CD4-positive, alpha-beta memory T cell (primary cell): ENCODE data around the gene CFL2. TPM values are rescaled to one million over a fixed set of nuclear protein-coding genes. Genes with fewer than 3 reads are reported as not detected.

Experiments used
- CTCF ChIA-PET: fragments of 350-600 bp; sonication (Branson Sonifier 250); formaldehyde crosslinking; loops from one replicate; lab custom pipeline; 2021; ENCODE audit warnings: inconsistent platforms; ENCODE audit not compliant: partially characterized antibody; lab: Charles Lee
- POLR2A ChIA-PET: fragments of 350-600 bp; sonication (Branson Sonifier 250); formaldehyde crosslinking; loops from one replicate; lab custom pipeline; 2021; ENCODE audit not compliant: partially characterized antibody; lab: Charles Lee
- DNase-seq, 5 donors: peaks; one replicate each; pipeline versions ENCODE4 v3.0.0 to v3.0.0-alpha.2; 2020 to 2022; ENCODE audit warnings: mixed read lengths in 1 of 5
- H3K27ac ChIP-seq: one replicate; pipeline ENCODE4 v1.7.0; 2013; ENCODE audit warnings: low read depth, low read length
- H3K27me3 ChIP-seq: 2 replicates; pipeline ENCODE4 v1.7.0; 2013; ENCODE audit warnings: mild to moderate bottlenecking, low read length, moderate library complexity; ENCODE audit not compliant: insufficient read depth
- H3K36me3 ChIP-seq: 2 replicates; pipeline ENCODE4 v1.7.0; 2013; ENCODE audit warnings: mild to moderate bottlenecking, low read length, moderate library complexity; ENCODE audit not compliant: insufficient read depth
- H3K4me1 ChIP-seq: 2 replicates; pipeline ENCODE4 v1.7.0; 2013; ENCODE audit warnings: mild to moderate bottlenecking, low read length, moderate library complexity; ENCODE audit not compliant: insufficient read depth
- H3K4me3 ChIP-seq, 2 donors: one replicate each; pipeline ENCODE4 v1.7.0; 2013; ENCODE audit warnings: low read length in 2 of 2, mild to moderate bottlenecking in 1 of 2
- H3K9me3 ChIP-seq, 2 donors: one replicate each; pipeline ENCODE4 v1.7.0; 2013; ENCODE audit warnings: low read length in 2 of 2, control low read depth in 1 of 2; ENCODE audit not compliant: control insufficient read depth in 1 of 2
- H3K27ac Mint-ChIP-seq, 7 donors: one replicate each; pipeline ENCODE4 v1.8.0; 2020 to 2021; ENCODE audit warnings: mixed read lengths in 7 of 7, mild to moderate bottlenecking in 6 of 7, inconsistent platforms in 3 of 7, moderate library complexity in 3 of 7
- H3K27me3 Mint-ChIP-seq, 2 donors: one replicate each; pipeline ENCODE4 v1.8.0; 2020 to 2021; ENCODE audit warnings: mixed read lengths in 2 of 2
- H3K36me3 Mint-ChIP-seq, 2 donors: one replicate each; pipeline ENCODE4 v1.8.0; 2020 to 2021; ENCODE audit warnings: mixed read lengths in 2 of 2, inconsistent platforms in 1 of 2, mild to moderate bottlenecking in 1 of 2
- H3K4me1 Mint-ChIP-seq, 4 donors: one replicate each; pipeline ENCODE4 v1.8.0; 2020 to 2021; ENCODE audit warnings: mixed read lengths in 4 of 4, mild to moderate bottlenecking in 1 of 4
- H3K4me3 Mint-ChIP-seq, 8 donors: one replicate each; pipeline ENCODE4 v1.8.0; 2020 to 2021; ENCODE audit warnings: mixed read lengths in 8 of 8, mild to moderate bottlenecking in 7 of 8, moderate library complexity in 6 of 8, inconsistent platforms in 3 of 8
- H3K9me3 Mint-ChIP-seq, 8 donors: one replicate each; pipeline ENCODE4 v1.8.0; 2020 to 2021; ENCODE audit warnings: mixed read lengths in 8 of 8, mild to moderate bottlenecking in 5 of 8, inconsistent platforms in 3 of 8, moderate library complexity in 1 of 8
- intact Hi-C: fragments of 100-400 bp; cut with micrococcal nuclease; formaldehyde crosslinking; loops from one replicate; pipeline ENCODE4 v1.15.1; 2023
- polyA plus RNA-seq, 2 donors: library from polyadenylated mRNA; unstranded; fragments of 300-500 nt; fragmentation: Illumina TruSeq; gene quantifications; one replicate each; pipeline ENCODE4 v1.2.3, GENCODE V29; 2021
- total RNA-seq, 2 experiments: library from RNA; stranded (reverse); gene quantifications; one replicate each; pipeline ENCODE4 v1.2.3, GENCODE V29; 2021

The CFL2 gene
- total RNA-seq: 10 to 100 TPM; 12.3 to 12.6 TPM
- 10 to 100 TPM; 10.4 to 14.2 TPM for polyA plus RNA-seq

DNA sequence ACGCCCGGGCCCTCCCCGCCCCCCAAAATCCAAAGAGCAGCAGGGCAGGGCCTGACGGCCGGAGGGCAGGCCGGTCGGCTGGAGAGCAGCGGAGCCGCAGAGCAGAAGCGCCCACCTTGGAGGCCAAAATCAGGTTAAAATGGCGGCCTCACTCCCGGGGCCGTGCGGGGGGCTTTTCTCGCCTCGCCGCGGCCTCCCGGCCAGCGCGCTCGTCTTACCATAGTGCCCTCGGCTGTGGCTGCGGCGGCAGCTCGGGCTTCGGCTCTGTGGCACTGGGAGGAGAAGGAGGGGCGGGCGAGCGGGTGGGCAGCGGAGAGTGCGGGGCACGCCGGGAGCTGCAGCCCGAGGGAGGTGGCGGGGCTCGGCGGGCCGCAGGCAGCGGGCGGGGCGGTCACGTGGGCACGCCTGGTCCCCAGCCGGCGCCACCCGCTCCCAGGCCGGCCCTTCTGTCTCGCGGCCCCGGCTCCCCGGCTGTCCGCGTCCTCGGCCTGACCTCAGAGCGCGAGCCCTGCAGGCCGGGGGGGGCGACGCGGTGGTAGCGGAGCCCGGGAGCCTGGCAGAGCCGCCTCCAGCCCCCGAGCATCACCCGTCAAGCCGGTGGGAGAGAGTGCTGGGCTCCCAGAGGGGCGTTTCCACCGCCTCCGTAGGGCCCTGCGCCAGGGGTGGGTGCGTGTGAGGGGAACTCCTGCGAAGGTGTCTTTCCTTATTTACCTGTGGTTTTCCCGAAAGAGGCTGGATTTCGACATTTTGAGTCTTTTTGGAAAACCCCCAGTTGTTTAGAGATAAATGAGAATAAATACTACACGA lies at the start of gene CFL2:
Gene CFL2 (minus strand): TSS at position 274 of the 807 bp plus-strand sequence. CDS start 53 bp downstream, at position 221.
- Mint-ChIP-seq H3K27ac (peak within 1 kb of the TSS; percentile 92 to 96 (median 94)), H3K36me3 (peaks cover 0 to 13% of the 10 kb centered on the region in 2 donors), H3K9me3 (no peaks in the 10 kb centered on the region), H3K4me3 (peak within 1 kb of the TSS; percentile 88 to 95 (median 93)), H3K27me3 (no peaks in the 10 kb centered on the region), H3K4me1 (peaks cover 15 to 27% (median 19%) of the 10 kb centered on the region in 4 donors)
- Histone ChIP-seq H3K4me1 (peaks cover 28% of the 10 kb centered on the region), H3K4me3 (peak within 1 kb of the TSS; percentile 25 to 65), H3K27ac (peak within 1 kb of the TSS; percentile 83), H3K36me3 (no peaks in the 10 kb centered on the region), H3K27me3 (no peaks in the 10 kb centered on the region), H3K9me3 (no peaks in the 10 kb centered on the region)
- intact Hi-C loops: loop anchor here (1.0 to 5.0 kb wide), 3 partner anchors 47 to 268 kb away; partner anchors contain the start of genes SNX6 and SRP54
- DNase-seq: peak; percentile 66 to 90 (median 74)
- CTCF ChIA-PET: interaction anchor here (1.0 to 2.2 kb wide), 5 partner anchors 8 to 383 kb away, joined by 3 to 12 read pairs (median 6); no protein-coding TSS in a partner anchor
- POLR2A ChIA-PET: interaction anchor here (0.6 to 3.1 kb wide), 12 partner anchors 8 to 689 kb away, joined by 3 to 14 read pairs (median 4); partner anchors contain the start of genes BAZ1A, PPP2R3C and SNX6

DNA sequence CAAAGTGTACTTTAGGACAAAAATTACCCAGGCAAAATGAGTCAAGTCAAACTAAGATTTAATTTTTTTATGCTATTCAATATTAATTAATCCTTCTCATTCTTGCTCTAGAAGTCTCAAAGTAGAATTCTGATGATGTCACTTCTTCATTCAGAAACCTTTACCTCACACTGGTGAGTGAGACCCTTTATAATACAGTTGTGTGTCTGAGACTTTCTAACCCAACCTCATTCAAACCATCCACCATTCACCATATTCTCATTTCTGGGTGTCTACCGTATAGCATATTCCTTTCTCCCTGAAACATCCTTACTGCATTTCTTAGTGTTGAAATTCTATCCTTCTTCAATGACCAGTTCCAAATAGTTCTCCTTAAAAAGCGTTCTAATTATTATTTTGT lies 40.8 kb upstream of the CFL2 start:
- Histone ChIP-seq H3K4me1 (no peaks in the 10 kb centered on the region), H3K4me3 (no peak overlapping the region), H3K27ac (no peak overlapping the region), H3K9me3 (no peaks in the 10 kb centered on the region), H3K27me3 (no peaks in the 10 kb centered on the region), H3K36me3 (peaks cover 26% of the 10 kb centered on the region)
- Mint-ChIP-seq H3K27me3 (no peaks in the 10 kb centered on the region), H3K4me1 (peaks cover 0 to 2% (median 0%) of the 10 kb centered on the region in 4 donors), H3K9me3 (no peaks in the 10 kb centered on the region), H3K36me3 (peaks cover 27 to 34% of the 10 kb centered on the region in 2 donors), H3K4me3 (no peak overlapping the region), H3K27ac (peak overlapping the region in 3 of 7 donors; percentile 19 to 47 (median 29))
- CTCF ChIA-PET: no interaction called here
- no peak for DNase-seq
- intact Hi-C loops: no loop called here
- POLR2A ChIA-PET: no interaction called here

DNA sequence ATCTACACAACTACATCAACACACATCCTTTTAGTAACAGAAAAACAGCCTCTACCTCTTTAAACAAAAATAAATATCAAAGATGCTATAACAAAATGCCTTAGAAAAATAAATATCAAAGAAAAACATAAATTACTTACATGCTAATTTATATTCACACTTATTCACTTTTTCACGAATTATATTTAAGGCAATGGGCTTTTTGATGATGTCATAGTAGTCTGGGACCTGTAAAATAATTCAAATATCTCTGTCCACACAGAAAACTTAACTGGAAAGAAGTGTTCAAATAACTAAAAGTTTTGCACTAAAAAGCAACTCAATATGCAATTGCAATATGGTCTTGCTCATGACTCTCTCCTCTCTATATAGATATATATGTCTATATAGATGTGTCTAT lies 40.3 kb upstream of the CFL2 start:
- H3K27me3 Mint-ChIP-seq: no peaks in the 10 kb centered on the region
- H3K4me3 Mint-ChIP-seq: no peak overlapping the region
- Histone ChIP-seq H3K4me3 (no peak overlapping the region), H3K27me3 (no peaks in the 10 kb centered on the region), H3K36me3 (peaks cover 22% of the 10 kb centered on the region), H3K9me3 (no peaks in the 10 kb centered on the region), H3K27ac (no peak overlapping the region), H3K4me1 (no peaks in the 10 kb centered on the region)
- ChIA-PET CTCF (no interaction called here), POLR2A (interaction anchor here (0.6 kb wide), 1 partner anchor 227 kb away, joined by 3 read pairs; no protein-coding TSS in a partner anchor)
- H3K36me3 Mint-ChIP-seq: peaks cover 25 to 31% of the 10 kb centered on the region in 2 donors
- intact Hi-C loops: no loop called here
- peak overlapping the region in 3 of 7 donors; percentile 31 to 47 (median 32) for H3K27ac Mint-ChIP-seq
- peaks cover 0 to 2% (median 0%) of the 10 kb centered on the region in 4 donors for H3K4me1 Mint-ChIP-seq
- no peak for DNase-seq
- no peaks in the 10 kb centered on the region for H3K9me3 Mint-ChIP-seq

DNA sequence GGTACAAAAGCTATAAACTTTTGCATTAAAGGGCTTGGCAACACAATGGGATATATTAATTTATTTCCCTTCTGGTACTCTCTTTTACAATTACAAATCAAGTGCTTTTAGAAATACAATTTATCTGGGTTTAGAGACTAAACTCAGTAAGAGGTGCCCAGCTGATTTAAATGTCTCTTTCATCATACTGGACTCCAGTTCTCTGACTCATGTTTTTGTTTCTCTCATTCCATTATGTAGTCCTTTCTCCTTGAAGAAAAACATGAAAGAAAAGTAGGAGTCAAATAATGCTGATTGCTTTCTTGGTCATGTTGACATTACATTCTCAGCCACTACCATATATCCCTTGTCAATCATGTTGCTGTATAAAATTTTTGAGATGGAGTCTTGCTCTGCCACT lies 36.3 kb upstream of the CFL2 start:
- CTCF ChIA-PET: no interaction called here
- H3K4me1 Mint-ChIP-seq: peaks cover 0 to 6% (median 2%) of the 10 kb centered on the region in 4 donors

DNA sequence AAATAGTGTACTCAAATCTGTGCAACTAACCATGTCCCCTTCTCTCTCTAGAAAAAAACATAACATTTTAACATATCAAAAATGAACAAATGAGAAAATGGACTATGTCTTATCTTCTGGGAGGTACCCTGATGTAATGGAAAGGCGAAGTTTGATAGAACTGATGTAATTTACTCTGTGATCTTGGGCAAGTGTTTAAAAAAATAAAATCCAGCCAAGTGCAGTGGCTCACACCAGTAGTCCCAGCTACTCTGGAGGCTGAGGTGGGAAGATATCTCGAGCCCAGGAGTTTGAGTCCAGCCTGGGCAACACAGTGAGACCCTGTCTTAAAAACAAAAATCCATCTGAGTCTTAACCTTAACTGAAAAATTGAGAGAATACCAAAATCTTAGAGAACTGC lies 35.8 kb upstream of the CFL2 start:
- no peaks in the 10 kb centered on the region for H3K27me3 Mint-ChIP-seq
- no peaks in the 10 kb centered on the region for H3K4me1 ChIP-seq
- peak overlapping the region in 2 of 7 donors; percentile 16 to 43 for H3K27ac Mint-ChIP-seq
- no peak overlapping the region for H3K4me3 ChIP-seq
- intact Hi-C loops: no loop called here
- H3K36me3 ChIP-seq: peaks cover 11% of the 10 kb centered on the region
- peaks cover 15 to 16% of the 10 kb centered on the region in 2 donors for H3K36me3 Mint-ChIP-seq
- CTCF ChIA-PET: no interaction called here
- H3K4me3 Mint-ChIP-seq: no peak overlapping the region
- H3K9me3 ChIP-seq: no peaks in the 10 kb centered on the region
- no peaks in the 10 kb centered on the region for H3K9me3 Mint-ChIP-seq
- POLR2A ChIA-PET: interaction anchor here (0.5 kb wide), 1 partner anchor 388 kb away, joined by 4 read pairs; no protein-coding TSS in a partner anchor
- no peak for DNase-seq
- peaks cover 0 to 5% (median 2%) of the 10 kb centered on the region in 4 donors for H3K4me1 Mint-ChIP-seq
- no peaks in the 10 kb centered on the region for H3K27me3 ChIP-seq
- no peak overlapping the region for H3K27ac ChIP-seq

More for the DNA sequence above, 36.3 kb upstream of the CFL2 start:
- H3K36me3 Mint-ChIP-seq: peaks cover 19 to 20% of the 10 kb centered on the region in 2 donors
- no peaks in the 10 kb centered on the region for H3K27me3 ChIP-seq
- H3K36me3 ChIP-seq: peaks cover 11% of the 10 kb centered on the region
- H3K9me3 ChIP-seq: no peaks in the 10 kb centered on the region
- peak overlapping the region in 2 of 7 donors; percentile 4 to 36 for H3K27ac Mint-ChIP-seq
- no peak overlapping the region for H3K4me3 ChIP-seq
- no peak overlapping the region for H3K27ac ChIP-seq
- H3K9me3 Mint-ChIP-seq: no peaks in the 10 kb centered on the region
- intact Hi-C loops: no loop called here
- POLR2A ChIA-PET: no interaction called here
- no peaks in the 10 kb centered on the region for H3K4me1 ChIP-seq
- no peaks in the 10 kb centered on the region for H3K27me3 Mint-ChIP-seq
- no peak for DNase-seq
- H3K4me3 Mint-ChIP-seq: no peak overlapping the region

DNA sequence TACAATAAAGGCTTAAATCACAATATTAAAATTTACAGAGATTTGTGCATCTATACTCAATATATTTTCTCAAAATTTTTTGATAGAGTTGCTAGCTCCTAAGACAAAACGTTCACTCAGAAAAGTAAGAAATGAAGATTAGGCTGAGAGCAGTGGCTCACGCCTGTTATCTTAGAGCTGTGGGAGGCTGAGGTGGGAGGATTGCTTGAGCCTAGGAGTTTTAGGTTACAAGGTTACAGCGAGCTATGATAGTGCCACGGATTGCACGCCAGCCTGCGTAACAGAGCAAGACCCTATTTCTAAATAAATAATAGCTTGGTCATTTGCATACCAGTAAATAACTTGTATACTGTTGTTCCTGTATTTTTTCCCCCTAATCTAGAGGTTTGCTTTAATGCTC lies 35.0 kb upstream of the CFL2 start:
- Histone ChIP-seq H3K27ac (no peak overlapping the region), H3K36me3 (peaks cover 11% of the 10 kb centered on the region), H3K27me3 (no peaks in the 10 kb centered on the region), H3K4me1 (peaks cover 3% of the 10 kb centered on the region), H3K9me3 (no peaks in the 10 kb centered on the region), H3K4me3 (no peak overlapping the region)
- Mint-ChIP-seq H3K4me3 (no peak overlapping the region), H3K36me3 (peaks cover 9 to 11% of the 10 kb centered on the region in 2 donors), H3K27ac (no peak overlapping the region), H3K27me3 (no peaks in the 10 kb centered on the region), H3K9me3 (no peaks in the 10 kb centered on the region), H3K4me1 (peaks cover 0 to 9% (median 5%) of the 10 kb centered on the region in 4 donors)
- intact Hi-C loops: no loop called here
- CTCF ChIA-PET: no interaction called here
- no peak for DNase-seq
- POLR2A ChIA-PET: interaction anchor here (0.5 kb wide), 1 partner anchor 11 kb away, joined by 3 read pairs; no protein-coding TSS in a partner anchor
